NCI-H510A treated with DMSO at 0.1 percent for 48 hours (cell line): ENCODE data around the gene KRT84.

ENCODE experiments used
- DNase-seq: peaks from one replicate; lab custom pipeline; 2025; lab: John Stamatoyannopoulos, UW

KRT84 gene

GRCh38 chr12:52383331-52383730, 2.1 kb downstream of the KRT84 start:
- DNase-seq: no peak

GRCh38 chr12:52382854-52383253, 2.6 kb downstream of the KRT84 start:
- DNase-seq: no peak

GRCh38 chr12:52381206-52381605, 4.2 kb downstream of the KRT84 start:
- DNase-seq: no peak

- peak; percentile 29 for DNase-seq
These were observed 5.2 kb downstream of the KRT84 start for GRCh38 chr12:52380271-52380694.

GRCh38 chr12:52379536-52379935, 5.9 kb downstream of the KRT84 start:
- DNase-seq: no peak

- DNase-seq: no peak
These were observed 7.4 kb downstream of the KRT84 start for GRCh38 chr12:52378091-52378490.

- no peak for DNase-seq
These were observed 8.2 kb downstream of the KRT84 start for GRCh38 chr12:52377266-52377665.

GRCh38 chr12:52372216-52373154, 13.0 kb downstream of the KRT84 start:
- peak; percentile 56 for DNase-seq

- no peak for DNase-seq
These were observed 13.7 kb downstream of the KRT84 start for GRCh38 chr12:52371716-52372115.

- DNase-seq: no peak
These were observed 14.4 kb downstream of the KRT84 start for GRCh38 chr12:52370926-52371608.

- no peak for DNase-seq
These were observed 15.6 kb downstream of the KRT84 start for GRCh38 chr12:52369809-52370208.

GRCh38 chr12:52369211-52369610, 16.2 kb downstream of the KRT84 start:
- DNase-seq: no peak

- DNase-seq: no peak
These were observed 16.9 kb downstream of the KRT84 start for GRCh38 chr12:52368508-52368907.

- DNase-seq: no peak
These were observed 17.6 kb downstream of the KRT84 start for GRCh38 chr12:52367876-52368275.

- no peak for DNase-seq
These were observed 18.5 kb downstream of the KRT84 start, which contains the start of gene KRT85 for GRCh38 chr12:52366738-52367485. TSS of gene KRT85 (minus strand) at chr12:52367481. CDS start at chr12:52367405, 76 bp downstream.

GRCh38 chr12:52364901-52365489, 20.5 kb downstream of the KRT84 start:
- DNase-seq: no peak

- DNase-seq: no peak
These were observed 21.4 kb downstream of the KRT84 start for GRCh38 chr12:52364061-52364460.

- DNase-seq: no peak
These were observed 22.3 kb downstream of the KRT84 start for GRCh38 chr12:52363111-52363679.

GRCh38 chr12:52362118-52362726, 23.2 kb downstream of the KRT84 start:
- no peak for DNase-seq

- DNase-seq: no peak
These were observed 23.9 kb downstream of the KRT84 start for GRCh38 chr12:52361553-52361952.

GRCh38 chr12:52360663-52361271, 24.7 kb downstream of the KRT84 start:
- no peak for DNase-seq
